Measurements from ENCODE around the gene POLR1E.
"Not testable (repeated sequence)": the region's sequence is repeated elsewhere in the genome, so short reads cannot be mapped to it uniquely, and the experiment has no call there.

Gene POLR1E

DNA sequence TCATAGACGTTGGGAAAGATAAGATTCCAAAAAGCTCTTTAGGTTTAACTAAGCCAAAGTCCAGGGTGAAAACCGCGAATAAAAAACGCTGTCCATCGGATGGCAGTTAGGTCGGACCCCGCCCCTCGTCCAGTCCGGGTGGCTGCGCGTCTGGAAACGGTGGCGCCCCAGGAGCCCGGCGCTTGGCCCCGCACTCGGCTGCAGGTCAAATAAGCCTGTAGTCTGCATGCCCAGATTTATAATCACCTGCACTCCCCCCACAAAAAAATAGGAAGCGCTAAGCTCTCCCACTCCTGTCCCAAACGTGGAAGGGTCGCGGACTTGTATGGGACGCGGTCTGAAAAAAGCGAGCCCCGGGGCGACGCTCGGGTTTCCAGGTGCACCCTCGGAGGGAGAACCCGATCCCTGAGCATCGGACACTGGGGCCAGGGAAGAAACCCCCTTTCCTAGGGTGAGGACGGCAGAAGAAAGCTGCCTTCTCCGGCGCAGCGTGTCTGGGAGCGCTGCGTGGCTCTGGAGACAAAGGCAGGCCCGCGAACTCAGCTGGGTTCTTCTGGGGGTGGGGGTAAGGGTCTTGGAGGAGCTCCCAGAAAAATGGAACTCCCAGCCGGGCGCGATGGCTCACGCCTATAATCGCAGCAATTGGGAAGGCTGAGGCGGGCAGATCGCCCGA lies 19.6 kb upstream of the POLR1E start:
- H3K9me2 ChIP-seq (replicated peaks; ENCODE audit: insufficient read depth, low read length): no peaks in the 10 kb centered on the region
- peaks cover 9% of the 10 kb centered on the region; the same call in 1 of the 2 replicates for H4K20me1 ChIP-seq (ENCODE audit: low read depth, low read length)
- peak overlapping the region; percentile 72 for H3K27ac ChIP-seq (ENCODE audit: low read depth, low read length)
- H3K36me3 ChIP-seq (ENCODE audit: low read length): no peaks in the 10 kb centered on the region
- H3K4me3 ChIP-seq (ENCODE audit: insufficient read depth, low read length, poor library complexity, severe bottlenecking): peak overlapping the region; percentile 65
- H3K9ac ChIP-seq (ENCODE audit: low read length): peak overlapping the region; percentile 86
- no peak for TF ChIP-seq EZH2phosphoT487 (conservative IDR thresholded peaks at IDR 0.05; ENCODE audit: low read length)
- TF ChIP-seq, protein P1, sequence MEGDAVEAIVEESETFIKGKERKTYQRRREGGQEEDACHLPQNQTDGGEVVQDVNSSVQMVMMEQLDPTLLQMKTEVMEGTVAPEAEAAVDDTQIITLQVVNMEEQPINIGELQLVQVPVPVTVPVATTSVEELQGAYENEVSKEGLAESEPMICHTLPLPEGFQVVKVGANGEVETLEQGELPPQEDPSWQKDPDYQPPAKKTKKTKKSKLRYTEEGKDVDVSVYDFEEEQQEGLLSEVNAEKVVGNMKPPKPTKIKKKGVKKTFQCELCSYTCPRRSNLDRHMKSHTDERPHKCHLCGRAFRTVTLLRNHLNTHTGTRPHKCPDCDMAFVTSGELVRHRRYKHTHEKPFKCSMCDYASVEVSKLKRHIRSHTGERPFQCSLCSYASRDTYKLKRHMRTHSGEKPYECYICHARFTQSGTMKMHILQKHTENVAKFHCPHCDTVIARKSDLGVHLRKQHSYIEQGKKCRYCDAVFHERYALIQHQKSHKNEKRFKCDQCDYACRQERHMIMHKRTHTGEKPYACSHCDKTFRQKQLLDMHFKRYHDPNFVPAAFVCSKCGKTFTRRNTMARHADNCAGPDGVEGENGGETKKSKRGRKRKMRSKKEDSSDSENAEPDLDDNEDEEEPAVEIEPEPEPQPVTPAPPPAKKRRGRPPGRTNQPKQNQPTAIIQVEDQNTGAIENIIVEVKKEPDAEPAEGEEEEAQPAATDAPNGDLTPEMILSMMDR (IDR thresholded peaks at IDR 0.05; ENCODE audit: insufficient read depth, low read length, poor library complexity, severe bottlenecking): no peak
- peaks cover 37% of the 10 kb centered on the region for H3K79me2 ChIP-seq (ENCODE audit: insufficient read depth, low read length)
- no peaks in the 10 kb centered on the region for H3K27me3 ChIP-seq (ENCODE audit: low read length)
- H2AFZ ChIP-seq (ENCODE audit: low read depth, low read length, severe bottlenecking): peak overlapping the region; percentile 77
- H3K9me3 ChIP-seq (ENCODE audit: insufficient read depth, low read length): no peaks in the 10 kb centered on the region
- H3F3A ChIP-seq (ENCODE audit: insufficient read depth): peaks cover 11% of the 10 kb centered on the region; the same call in 1 of the 2 replicates
- peak overlapping the region; percentile 80 for H3K4me2 ChIP-seq (ENCODE audit: low read depth, low read length, poor library complexity, severe bottlenecking)

DNA sequence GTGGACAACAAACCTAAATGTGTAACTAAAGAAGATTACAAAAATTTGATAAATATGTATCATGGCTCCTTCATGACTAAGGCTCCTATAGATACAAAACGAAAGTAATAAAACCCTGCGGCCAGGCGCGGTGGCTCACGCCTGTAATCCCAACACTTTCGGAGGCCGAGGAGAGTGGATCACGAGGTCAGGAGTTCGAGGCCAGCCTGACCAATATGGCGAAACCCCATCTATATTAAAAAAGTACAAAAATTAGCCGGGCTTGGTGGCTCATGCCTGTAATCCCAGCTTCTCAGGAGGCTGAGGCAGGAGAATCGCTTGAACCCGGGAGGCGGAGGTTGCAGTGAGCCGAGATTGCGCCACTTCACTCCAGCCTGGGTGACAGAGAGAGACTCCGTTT lies 18.2 kb upstream of the POLR1E start:
- peaks cover 14% of the 10 kb centered on the region; the same call in 1 of the 2 replicates for H3F3A ChIP-seq (ENCODE audit: insufficient read depth)
- not testable (repeated sequence) for H3K36me3 ChIP-seq (ENCODE audit: low read length); H2AFZ ChIP-seq (ENCODE audit: low read depth, low read length, severe bottlenecking); H3K9me2 ChIP-seq (replicated peaks; ENCODE audit: insufficient read depth, low read length); H3K4me3 ChIP-seq (ENCODE audit: insufficient read depth, low read length, poor library complexity, severe bottlenecking); H3K9ac ChIP-seq (ENCODE audit: low read length); H3K9me3 ChIP-seq (ENCODE audit: insufficient read depth, low read length); H3K27me3 ChIP-seq (ENCODE audit: low read length); H3K4me2 ChIP-seq (ENCODE audit: low read depth, low read length, poor library complexity, severe bottlenecking); H3K27ac ChIP-seq (ENCODE audit: low read depth, low read length); H4K20me1 ChIP-seq (ENCODE audit: low read depth, low read length)
- H3K79me2 ChIP-seq (ENCODE audit: insufficient read depth, low read length): peaks cover 23% of the 10 kb centered on the region

DNA sequence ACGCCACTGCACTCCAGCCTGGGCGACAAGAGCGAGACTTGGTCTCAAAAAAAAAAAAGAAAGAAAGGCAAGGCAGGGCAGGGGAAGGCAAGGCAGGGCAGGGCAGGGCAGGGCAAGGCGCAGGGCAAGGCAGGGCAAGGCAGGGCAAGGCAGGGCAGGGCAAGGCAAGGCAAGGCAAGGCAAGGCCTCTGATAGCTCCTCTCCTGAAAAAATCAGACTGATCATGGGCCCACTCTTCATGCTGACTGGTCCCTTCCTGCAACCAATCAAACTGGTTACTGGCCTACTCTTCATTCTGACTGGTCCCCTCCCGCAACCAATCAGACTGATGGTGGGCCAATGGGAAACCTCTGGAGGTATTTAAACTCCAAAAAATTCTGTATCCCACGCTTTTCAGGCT lies 17.1 kb upstream of the POLR1E start:
- no peak for TF ChIP-seq EZH2phosphoT487 (conservative IDR thresholded peaks at IDR 0.05; ENCODE audit: low read length)
- TF ChIP-seq, protein P1 (IDR thresholded peaks at IDR 0.05; ENCODE audit: insufficient read depth, low read length, poor library complexity, severe bottlenecking): no peak
- no peaks in the 10 kb centered on the region for H3K27me3 ChIP-seq (ENCODE audit: low read length)
- peaks cover 7% of the 10 kb centered on the region; the same call in 1 of the 2 replicates for H4K20me1 ChIP-seq (ENCODE audit: low read depth, low read length)
- H2AFZ ChIP-seq (ENCODE audit: low read depth, low read length, severe bottlenecking): no peak overlapping the region
- no peaks in the 10 kb centered on the region for H3K9me2 ChIP-seq (replicated peaks; ENCODE audit: insufficient read depth, low read length)
- no peaks in the 10 kb centered on the region for H3K36me3 ChIP-seq (ENCODE audit: low read length)
- no peaks in the 10 kb centered on the region for H3K9me3 ChIP-seq (ENCODE audit: insufficient read depth, low read length)
- H3K27ac ChIP-seq (ENCODE audit: low read depth, low read length): no peak overlapping the region
- no peak overlapping the region for H3K9ac ChIP-seq (ENCODE audit: low read length)
- H3K79me2 ChIP-seq (ENCODE audit: insufficient read depth, low read length): peaks cover 12% of the 10 kb centered on the region
- no peak overlapping the region for H3K4me2 ChIP-seq (ENCODE audit: low read depth, low read length, poor library complexity, severe bottlenecking)
- H3K4me3 ChIP-seq (ENCODE audit: insufficient read depth, low read length, poor library complexity, severe bottlenecking): no peak overlapping the region
- H3F3A ChIP-seq (ENCODE audit: insufficient read depth): peaks cover 14% of the 10 kb centered on the region; the same call in 1 of the 2 replicates

GRCh38 chr9:37471942-37472684 lies 13.6 kb upstream of the POLR1E start:
- Histone ChIP-seq H4K20me1 (ENCODE audit: low read depth, low read length) (no peaks in the 10 kb centered on the region), H3K9me2 (replicated peaks; ENCODE audit: insufficient read depth, low read length) (no peaks in the 10 kb centered on the region), H3K9me3 (ENCODE audit: insufficient read depth, low read length) (peaks cover 11% of the 10 kb centered on the region; the same call in 1 of the 2 replicates), H3K79me2 (ENCODE audit: insufficient read depth, low read length) (no peaks in the 10 kb centered on the region), H3K27me3 (ENCODE audit: low read length) (no peaks in the 10 kb centered on the region), H3K4me2 (ENCODE audit: low read depth, low read length, poor library complexity, severe bottlenecking) (peak overlapping the region; percentile 20), H3K9ac (ENCODE audit: low read length) (no peak overlapping the region), H3K4me3 (ENCODE audit: insufficient read depth, low read length, poor library complexity, severe bottlenecking) (no peak overlapping the region), H2AFZ (ENCODE audit: low read depth, low read length, severe bottlenecking) (no peak overlapping the region), H3F3A (ENCODE audit: insufficient read depth) (0 out of 2 replicates have a peak, but pooled peaks cover 6% of the 10 kb centered on the region), H3K27ac (ENCODE audit: low read depth, low read length) (no peak overlapping the region), H3K36me3 (ENCODE audit: low read length) (peaks cover 8% of the 10 kb centered on the region)
- TF ChIP-seq, protein P1 (IDR thresholded peaks at IDR 0.05; ENCODE audit: insufficient read depth, low read length, poor library complexity, severe bottlenecking): no peak
- TF ChIP-seq EZH2phosphoT487 (conservative IDR thresholded peaks at IDR 0.05; ENCODE audit: low read length): no peak

GRCh38 chr9:37473982-37474381 lies 11.8 kb upstream of the POLR1E start:
- H3K9me2 ChIP-seq (replicated peaks; ENCODE audit: insufficient read depth, low read length); H3K4me3 ChIP-seq (ENCODE audit: insufficient read depth, low read length, poor library complexity, severe bottlenecking); H4K20me1 ChIP-seq (ENCODE audit: low read depth, low read length); H3K27me3 ChIP-seq (ENCODE audit: low read length); H3K36me3 ChIP-seq (ENCODE audit: low read length); H2AFZ ChIP-seq (ENCODE audit: low read depth, low read length, severe bottlenecking); H3K27ac ChIP-seq (ENCODE audit: low read depth, low read length); H3K79me2 ChIP-seq (ENCODE audit: insufficient read depth, low read length); H3K9ac ChIP-seq (ENCODE audit: low read length); H3F3A ChIP-seq (ENCODE audit: insufficient read depth); H3K4me2 ChIP-seq (ENCODE audit: low read depth, low read length, poor library complexity, severe bottlenecking): not testable (repeated sequence)
- peaks cover 11% of the 10 kb centered on the region; the same call in 1 of the 2 replicates for H3K9me3 ChIP-seq (ENCODE audit: insufficient read depth, low read length)

Data from SU-DHL-6 (cell line).